Amniotic epithelial cell (primary cell): Measurements from ENCODE around the gene OR51V1.
"Not testable (repeated sequence)": the region's sequence is repeated elsewhere in the genome, so short reads cannot be mapped to it uniquely, and the experiment has no call there.

Source experiments
- DNase-seq: peaks from one replicate; pipeline ENCODE4 v3.0.0-alpha.2; 2010; ENCODE audit warnings: low read depth

Gene OR51V1

DNA sequence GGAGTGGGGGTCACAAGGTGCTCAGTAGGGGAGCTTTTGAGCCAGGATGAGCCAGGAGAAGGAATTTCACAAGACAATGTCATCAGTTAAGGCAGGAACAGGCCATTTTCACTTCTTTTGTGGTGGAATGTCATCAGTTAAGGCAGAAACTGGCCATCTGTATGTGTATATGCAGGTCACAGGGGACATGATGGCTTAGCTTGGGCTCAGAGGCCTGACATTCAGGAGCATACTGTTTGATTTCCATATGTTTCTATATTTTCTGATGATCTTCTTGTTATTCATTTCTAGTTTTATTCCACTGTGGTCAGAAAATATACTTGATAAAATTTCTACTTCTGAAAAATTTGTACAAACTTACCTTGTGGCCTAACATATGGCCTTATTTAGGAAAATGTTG, 34.6 kb downstream of the OR51V1 start:
- not testable (repeated sequence) for DNase-seq

- DNase-seq, result not testable (repeated sequence)
Measured at GRCh38 chr11:5164807-5165206, 35.7 kb downstream of the OR51V1 start.

GRCh38 chr11:5161045-5161444, 39.4 kb downstream of the OR51V1 start:
- not testable (repeated sequence) for DNase-seq

DNA sequence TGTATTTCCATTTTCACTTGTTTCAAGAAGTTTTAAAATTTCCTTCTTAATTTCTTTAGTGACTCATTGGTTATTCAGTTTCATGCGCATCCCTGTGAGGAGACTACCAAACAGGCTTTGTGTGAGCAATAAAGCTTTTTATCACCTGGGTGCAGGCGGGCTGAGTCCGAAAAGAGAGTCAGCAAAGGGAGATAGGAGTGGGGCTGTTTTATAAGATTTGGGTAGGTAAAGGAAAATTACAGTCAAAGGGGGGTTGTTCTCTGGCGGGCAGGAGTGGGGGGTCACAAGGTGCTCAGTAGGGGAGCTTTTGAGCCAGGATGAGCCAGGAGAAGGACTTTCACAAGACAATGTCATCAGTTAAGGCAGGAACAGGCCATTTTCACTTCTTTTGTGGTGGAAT, 40.3 kb downstream of the OR51V1 start:
- not testable (repeated sequence) for DNase-seq

GRCh38 chr11:5159806-5160205, 40.7 kb downstream of the OR51V1 start:
- no peak for DNase-seq

DNA sequence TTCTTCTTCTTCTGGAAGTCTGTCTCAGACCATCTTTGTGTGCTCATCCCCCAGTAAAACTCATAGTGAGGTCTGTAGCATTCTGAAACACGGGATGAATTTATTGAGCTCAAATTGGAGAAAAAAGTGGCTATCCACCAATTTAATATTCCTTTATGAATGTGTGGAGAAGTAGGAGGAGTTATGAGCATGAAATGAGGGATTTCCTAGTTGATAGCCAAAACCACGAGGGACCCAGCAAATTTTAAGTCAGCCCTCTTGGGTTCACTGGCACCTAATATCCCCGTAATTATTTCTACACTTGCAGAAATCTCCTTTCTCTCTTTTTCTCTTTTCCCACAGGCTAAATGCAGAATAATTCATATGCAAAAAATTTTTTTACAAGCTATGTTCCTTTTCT, 45.8 kb downstream of the OR51V1 start, which contains the start of gene OR52A1:
Gene OR52A1 (minus strand): TSS at position 101 of the 400 bp plus-strand sequence. CDS start 2,388 bp downstream, outside the sequence.
- DNase-seq, result no peak

DNA sequence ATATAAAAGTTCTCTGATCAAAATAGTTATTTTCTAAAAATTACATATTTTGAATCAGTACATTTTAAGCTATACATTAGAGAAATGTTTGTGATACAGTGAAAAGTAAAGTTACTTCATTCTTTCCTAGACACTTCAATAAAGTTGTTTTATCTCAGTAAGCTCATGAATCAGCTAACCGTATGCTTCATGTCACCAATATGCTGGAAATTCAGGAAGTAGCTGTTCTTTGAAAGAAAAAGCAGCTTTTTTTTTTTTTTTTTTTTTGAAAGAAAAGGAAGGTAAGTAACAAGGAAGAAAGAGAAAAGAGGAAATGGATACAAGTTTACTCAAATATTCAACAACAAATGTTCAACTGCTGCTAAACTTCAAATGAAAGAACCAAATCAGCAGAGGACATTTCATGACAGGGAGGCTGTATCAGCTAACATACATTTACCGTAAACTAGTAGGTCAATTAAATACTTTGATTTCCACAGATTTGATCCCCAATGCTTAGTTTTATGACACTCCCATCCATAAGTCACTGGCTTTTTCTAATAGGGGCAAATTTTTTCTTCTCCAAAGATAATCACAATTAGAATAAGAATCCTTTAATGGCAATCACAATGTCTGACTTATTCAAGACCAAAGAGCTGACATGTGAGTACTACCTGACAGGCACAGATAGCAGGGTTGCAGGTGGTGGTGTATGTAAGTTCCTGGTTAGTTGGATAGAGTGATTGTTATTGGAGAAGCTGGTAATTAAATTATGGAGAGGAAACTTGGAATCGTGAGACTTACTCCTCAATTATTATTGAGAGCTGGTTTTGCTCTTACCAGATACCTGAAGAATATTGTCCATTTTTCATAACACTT, 46.7 kb downstream of the OR51V1 start:
- no peak for DNase-seq

DNA sequence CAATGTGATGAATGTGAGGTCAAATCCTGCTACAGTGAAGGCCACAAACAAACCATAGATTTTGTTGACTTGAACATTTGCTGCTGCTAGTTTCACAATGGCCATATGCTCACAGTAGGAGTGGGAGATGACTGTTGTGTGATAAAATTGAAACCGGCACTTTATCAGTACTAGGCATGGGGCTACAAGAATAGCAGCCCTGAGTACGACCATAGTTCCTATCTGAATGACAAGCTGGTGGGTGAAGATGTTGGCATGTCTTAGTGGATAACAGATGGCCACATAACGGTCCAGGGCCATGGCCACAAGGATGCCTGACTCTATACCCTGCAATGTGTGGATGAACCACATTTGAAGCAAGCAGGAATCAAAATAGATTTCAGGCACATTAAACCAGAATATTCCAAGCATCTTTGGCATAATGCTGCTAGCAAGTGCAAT, 48.7 kb downstream of the OR51V1 start:
- no peak for DNase-seq
